ENCODE measurements around the gene HPCAL1.
A peak's percentile ranks its signal among the peaks of the same experiment; 100 is the strongest.

Gene HPCAL1

DNA sequence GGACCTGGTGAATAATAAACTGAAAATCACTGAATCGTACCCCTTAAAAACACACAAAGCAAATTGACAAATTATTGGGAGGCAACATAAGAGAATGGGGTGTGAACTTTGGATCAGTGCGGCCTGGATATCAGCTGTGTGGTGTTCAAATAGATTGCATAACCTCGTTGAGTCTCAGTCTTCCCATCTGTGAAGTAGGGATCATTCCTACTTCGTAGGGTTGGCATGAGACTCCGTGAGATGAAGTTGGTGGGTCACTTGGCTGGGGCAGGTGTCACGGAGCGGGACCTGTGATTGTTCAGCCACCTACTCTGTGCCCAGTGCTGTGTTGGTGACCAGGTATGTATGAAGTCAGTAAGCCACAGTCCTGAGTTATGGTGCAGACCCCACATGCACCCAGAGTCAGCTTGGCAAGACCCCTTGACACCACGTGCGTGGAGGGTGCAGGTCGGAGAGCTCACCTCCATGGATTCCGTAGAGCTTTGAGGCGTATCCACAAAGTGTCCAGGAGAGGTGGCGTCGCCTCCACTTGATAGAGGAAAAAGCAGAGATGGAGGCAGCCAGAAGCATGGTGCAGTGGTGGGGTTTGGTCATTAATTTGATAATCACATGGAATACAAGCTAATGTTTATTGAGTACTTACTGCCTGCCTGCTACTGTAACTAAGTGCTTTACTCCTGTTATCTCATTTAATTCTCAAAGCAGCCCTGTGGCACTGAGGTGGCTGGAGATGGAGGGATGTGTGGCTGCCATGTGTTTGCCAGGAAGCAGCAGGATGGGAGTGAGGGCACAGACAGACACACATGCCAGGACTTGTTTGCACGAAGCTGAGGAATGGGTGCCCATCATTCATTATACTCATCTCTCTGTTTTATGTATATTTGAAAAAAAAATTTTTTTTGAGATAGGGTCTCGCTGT, 35.8 kb downstream of the HPCAL1 start:
- DNase-seq, result no peak

DNA sequence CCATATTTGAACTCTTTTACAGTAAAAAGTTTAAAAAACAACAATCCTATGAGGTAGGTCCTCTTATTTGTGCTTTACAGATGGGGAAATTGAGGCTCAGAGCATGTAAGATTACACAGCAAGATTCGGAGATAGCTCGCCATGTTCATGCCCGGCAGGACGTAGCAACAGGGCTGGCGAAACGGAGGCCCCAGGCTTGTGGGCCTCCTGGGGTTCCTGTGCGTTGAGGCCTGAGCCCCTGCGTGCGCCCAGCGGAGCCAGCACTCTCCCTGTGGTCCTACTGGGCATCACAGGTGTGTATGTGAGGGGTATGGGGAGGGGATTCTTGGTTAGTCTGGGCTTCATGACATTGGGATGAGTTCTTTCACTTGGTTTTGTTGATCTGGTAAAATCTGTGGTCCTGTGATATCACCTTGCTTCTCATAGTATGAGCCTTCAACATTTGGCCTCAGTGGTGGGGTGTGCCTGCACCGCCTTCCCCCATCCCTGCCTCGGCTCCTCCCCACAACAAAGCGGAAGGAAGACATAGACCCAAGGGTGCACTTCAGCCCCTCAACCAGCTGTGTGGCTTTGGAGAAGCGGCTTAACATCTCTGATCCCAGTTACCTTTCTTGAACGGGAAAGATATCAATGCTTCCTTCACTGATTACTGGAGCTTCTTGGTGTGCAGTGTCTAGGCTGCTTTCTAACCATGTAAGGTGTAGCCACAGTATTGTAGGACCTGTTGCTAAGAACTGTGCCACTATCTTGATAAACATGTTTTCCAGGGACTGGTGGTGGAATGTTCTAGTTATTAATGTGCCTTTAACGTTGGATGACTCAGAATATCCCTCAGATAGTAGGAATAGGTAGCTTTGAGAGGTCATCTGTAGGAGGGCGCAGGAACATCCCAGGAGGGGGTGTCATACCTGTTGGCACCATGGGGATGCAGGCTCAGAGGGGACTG, 37.2 kb downstream of the HPCAL1 start:
- no peak for DNase-seq

DNA sequence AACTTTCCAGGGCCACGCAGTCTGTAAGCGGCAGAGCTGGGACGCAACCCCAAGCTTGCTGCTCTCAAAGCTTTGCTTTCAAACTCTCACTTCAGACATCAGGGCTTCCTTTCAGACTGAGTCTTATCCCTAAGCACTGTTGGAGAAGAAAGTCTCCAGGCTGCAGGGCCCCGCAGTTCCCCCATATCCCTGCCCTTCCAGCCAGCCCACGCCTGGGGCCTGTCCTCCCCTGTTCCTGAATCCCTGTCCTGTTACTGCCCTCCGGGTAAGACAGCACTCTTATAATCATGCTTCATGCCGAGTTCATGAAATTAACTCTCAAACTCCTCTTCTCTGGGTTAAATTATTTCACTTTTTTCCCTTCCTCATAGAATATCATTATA, 37.9 kb downstream of the HPCAL1 start:
- no peak for DNase-seq

DNA sequence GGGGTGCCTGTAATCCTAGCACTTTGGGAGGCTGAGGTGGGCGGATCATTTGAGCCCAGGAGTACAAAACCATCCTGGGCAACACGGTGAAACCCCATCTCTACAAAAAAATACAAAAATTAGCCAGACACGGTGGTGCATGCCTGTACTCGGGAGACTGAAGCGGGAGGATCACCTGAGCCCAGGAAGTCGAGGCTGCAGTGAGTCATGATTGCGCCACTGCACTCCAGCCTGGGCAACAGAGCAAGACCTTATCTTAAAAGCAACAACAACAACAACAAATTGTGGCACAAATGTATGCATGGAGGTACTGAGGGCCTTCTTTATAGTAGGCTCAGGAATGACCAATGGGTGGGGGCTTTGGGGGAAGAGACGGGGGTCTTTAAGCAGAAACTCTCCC, 38.5 kb downstream of the HPCAL1 start:
- no peak for DNase-seq

DNA sequence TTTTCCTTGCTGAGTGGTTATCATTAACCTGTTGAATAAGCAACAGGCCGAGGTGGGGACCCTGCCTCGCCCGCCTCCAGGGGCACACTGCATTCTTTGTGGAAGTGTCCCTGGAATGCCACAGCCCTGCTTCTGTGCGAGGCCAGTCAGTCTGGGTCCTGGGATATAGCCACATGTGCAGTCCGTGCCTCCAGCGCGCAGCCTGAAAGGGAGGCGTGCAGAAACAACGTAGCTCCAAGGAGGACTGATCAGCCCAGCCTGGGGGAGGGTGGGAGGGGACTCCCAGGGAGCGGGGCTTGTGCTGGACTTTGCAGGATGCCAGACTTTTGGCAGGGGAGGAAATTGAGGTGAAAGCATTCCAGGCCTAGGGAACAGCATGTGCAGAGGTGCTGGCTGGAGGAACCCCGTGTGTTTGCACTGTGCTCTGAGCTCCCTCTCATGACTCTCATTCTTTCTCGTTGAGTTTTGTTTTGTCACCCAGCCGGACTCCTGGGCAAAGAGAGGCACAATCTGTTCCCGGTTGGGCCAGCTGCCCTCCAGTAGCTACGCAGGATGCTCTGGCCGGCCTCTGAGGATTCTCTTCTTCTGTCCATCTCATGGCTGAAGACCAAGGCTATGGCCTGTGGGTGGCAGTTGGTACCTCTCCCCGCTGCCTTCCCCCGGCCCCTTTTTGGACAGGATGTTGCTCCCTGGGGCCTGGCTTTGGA, 39.7 kb downstream of the HPCAL1 start:
- DNase-seq, result no peak

DNA sequence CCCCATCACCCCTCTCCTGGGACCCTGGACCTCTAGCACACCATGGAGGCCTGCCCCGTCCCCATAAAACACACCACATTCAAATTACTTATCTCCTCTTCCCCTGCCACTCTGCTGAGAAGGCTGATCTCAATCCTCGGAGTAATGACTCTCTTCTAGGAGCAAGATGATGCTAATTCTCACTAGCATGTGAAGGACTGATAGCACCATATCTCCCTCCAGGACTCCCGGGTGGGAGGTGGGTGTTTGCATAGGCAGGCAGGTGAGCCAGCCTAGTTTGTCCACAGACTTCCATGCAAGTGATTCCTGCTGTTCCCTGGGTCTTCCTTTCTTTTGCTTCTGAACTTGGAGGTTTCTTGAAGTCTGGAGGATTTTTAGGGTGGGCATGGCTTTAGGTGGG, 40.5 kb downstream of the HPCAL1 start:
- DNase-seq, result no peak

DNA sequence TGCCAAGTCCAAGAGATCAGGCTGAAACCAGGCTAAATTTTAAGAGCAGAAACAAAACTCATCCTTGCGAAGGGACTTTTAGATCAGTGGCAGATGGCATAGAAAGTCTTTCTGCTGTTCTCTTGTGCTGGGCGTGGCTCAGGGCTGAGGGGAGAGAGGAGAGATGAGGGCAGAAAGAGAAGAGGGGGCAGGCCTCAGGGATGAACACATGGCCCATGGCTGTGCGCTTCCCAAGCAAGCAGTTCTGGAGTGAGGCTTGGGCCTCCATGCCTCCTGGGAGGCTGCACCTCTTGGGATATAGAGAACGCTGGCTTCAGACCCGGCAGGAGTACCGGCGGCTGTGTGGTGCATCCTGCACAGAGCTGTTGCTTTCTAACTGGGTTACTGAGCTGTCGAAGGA, 41.0 kb downstream of the HPCAL1 start:
- DNase-seq, result no peak

DNA sequence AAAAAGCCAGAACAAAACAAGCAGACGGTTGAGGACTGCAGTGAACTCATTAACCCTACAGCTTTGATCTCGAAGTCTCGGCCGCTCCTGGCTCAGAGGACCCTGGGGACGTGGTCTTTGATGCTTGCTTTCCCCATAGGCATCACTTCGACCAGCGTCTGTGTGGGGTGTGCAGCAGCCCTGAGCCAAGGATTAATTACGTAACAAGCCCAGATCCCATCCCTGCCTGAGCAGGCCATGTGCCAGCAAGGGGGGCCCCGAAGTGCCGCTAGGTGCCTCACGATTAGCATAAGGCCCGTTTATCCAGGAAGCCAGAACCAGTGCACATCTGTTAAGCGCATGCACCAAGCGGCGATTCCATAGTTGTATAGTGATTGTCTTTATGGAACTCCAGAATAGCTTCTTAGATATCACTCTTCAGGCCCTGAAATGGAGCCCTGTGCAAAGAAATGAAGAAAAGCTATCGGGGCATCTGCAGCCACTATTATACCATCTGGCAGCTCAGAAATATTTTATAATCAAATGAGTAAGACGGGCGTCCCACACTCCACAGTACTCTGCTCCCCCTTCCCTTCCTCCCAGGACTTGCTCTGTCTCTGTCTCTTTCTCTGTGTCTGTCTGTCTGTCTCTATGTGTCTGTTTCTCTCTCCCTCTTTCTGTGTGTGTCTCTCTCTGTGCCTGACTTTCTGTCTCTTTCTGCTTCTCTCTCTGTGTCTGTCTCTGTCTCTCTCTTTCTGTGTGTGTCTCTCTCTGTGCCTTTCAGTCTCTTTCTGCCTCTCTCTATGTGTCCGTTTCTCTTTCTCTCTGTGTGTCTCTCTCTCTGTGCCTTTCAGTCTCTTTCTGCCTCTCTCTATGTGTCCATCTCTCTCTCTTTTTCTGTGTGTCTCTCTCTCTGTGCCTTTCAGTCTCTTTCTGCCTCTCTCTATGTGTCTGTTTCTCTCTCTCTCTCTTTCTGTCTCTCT, 41.7 kb downstream of the HPCAL1 start:
- DNase-seq, result peak; percentile 20 to 26

DNA sequence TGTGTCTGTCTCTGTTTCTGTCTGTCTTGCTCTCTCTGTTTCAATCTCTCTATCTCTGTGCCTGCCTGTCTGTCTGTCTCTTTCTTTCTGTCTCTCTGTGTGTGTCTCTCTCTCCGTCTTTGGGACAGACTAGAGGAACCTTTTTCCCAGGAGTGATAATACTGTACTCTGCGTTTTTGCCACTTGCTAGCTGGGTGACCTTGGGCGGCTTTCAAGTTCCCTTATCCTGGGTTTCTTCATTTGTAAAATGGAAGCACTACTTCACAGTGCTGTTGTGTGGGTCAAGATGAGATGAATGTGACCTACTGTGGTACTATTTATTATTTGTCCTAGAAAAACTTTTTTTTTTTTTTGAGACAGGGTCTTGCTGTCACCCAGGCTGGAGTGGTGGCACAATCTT, 42.4 kb downstream of the HPCAL1 start:
- DNase-seq, result no peak

DNA sequence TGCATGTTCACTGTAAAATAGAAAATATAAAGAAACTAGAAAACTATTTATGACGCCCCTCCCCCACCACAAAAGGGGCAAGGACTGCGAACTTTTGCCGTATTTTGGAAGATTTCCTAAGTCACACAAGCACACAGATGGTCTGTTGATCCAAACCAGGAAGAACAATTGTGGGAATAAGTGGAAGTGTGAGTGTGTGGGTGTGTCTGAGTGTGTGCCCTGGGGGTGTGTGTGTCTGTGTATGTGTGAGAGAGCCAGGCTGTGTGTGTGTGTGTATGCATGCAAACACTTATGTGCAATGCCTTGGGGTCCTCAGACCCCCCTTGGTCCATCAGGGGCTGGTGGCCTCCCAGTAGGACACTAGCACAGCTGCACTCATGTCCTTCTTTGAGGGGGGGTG, 43.1 kb downstream of the HPCAL1 start:
- no peak for DNase-seq

DNA sequence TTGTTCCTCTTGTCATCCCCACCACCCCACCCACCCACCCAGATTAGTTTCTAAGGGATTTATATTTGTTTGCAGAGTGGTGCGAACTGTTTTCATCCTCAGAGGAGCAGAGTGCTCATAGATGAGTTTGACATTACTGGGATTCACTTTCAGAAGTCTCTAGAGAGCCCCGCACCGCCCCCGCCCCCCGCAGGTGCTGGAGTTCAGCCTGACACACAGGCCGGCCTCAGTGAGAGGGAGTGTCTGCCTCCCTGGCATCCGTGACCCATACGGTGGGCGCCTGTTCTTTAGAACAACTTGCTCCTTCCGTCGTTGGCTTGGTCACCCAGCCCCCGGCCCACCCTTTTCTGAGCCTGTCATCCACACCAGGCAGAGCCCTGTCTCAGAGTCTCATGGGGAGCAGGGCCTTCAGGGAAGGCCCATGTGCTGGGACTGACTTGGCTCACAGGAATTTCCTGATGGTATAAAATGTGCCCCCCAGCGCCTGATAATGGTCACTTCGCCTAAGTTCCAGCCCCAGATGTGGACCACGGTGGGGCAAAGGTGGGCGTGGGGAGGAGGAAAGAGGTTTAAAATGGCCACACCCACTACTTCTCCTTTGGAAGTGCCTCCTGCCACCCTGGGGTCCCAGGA, 44.3 kb downstream of the HPCAL1 start:
- no peak for DNase-seq

DNA sequence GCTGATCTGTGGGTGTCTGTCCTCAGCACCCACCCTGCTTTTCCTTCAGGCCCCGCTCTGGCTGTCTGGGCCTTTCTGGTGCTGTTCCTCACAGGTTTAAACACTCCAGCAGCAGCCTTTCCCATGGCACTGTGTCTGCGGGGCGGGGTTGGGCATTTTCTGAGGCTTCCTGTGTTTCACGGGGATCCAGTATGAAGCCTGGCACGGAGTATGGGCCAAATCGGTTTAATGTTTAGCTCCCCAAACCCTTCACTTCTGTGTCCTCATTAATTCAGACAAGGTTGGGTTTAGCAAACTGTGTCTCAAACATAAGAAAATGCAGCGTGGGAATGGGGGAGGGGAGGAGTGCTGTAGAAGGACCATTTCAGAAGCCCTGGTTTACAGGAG, 44.9 kb downstream of the HPCAL1 start:
- DNase-seq, result no peak

DNA sequence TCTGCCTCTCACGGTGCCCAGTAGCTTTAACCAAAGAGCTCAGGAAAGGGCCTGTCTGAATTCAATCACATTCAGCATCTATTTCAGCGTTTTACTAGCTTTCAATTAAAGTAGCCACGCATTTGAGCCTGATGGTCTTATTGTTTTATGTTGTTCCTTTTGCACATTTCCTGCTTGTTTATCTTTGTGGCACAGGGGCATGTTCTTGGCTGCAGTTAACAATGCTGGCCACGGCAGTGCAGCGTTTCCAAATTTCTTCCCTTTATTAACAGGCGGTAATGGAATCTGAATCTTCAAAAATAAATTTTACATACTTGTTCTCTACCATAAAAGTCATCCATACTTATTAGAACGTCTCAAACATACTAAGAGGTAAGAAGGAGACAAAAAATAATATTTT, 46.2 kb downstream of the HPCAL1 start:
- no peak for DNase-seq

DNA sequence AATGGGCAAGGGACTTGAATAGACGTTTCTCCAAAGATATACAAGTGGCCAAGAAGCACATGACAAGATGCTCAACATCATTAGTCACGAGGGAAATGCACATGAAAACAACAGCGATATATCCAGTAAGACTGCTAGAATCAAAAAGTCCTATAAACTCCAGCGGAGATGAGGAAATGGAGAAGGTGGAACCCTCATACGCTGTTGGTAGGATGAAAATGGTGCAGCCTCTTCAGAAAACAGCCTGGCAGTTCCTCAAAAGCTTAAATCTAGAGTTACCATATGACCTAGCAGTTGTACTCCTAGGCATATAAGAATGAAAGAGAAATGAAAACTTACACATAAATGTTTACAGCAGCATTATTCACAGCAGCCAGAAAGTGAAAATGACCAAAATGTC, 48.1 kb downstream of the HPCAL1 start:
- no peak for DNase-seq

DNA sequence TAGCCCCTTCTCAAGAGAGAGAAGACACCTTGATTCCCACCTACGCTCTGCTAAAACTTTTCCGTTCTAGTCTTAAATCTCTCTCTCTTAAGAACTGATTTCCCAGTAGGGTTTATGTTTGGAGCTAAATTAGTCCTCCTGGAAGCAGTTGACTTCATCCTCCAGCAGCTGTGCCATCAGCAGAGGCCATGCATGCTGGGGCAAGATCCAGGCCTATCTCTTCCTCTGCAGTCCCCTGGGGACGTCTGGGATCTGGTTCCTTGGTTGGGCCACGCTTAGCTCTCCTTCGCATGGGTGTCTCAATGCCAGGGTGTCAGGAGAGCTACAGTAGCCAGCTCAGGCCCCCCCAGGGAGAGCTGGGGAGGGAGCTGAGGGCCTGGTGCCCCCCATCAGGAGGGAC, 49.7 kb downstream of the HPCAL1 start:
- DNase-seq, result no peak

DNA sequence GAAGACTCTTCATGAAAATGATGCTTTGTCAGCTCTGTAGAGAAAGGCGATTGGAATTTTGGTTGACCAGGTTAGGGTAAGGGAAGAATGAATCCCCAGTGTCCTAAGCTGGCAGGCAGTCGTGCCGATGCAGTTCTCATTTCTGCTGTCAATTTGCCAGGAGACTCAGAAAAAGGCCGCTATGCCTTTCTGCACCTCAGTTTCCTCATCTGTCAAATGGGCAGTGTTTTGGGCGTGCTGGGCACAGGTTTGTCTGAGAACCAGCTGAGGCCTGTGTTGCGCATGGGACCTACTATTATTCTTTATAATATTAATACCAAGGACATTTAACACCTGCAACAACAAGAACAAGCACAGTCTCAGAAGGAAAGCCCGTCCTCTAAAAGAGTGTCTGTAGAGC, 50.3 kb downstream of the HPCAL1 start:
- DNase-seq, result no peak

DNA sequence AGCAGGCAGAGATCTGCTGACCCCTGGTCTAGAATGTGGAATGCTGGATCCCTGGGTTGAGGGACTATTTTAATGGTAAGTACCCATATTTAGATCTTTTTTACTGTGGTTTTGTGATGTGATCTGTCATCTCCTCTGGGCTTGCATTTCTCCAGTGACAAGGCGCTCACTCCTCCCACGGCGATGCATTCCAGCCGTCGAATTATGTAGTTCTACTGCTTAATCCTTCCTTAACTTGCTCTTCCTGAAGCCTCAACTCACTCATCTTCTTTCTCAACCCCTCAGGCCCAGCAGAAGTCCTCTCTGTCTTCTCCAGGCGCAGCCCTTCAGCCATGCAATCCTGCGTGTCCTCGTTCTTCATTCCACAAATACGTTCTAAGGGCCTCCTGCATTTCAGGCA, 51.2 kb downstream of the HPCAL1 start:
- no peak for DNase-seq

DNA sequence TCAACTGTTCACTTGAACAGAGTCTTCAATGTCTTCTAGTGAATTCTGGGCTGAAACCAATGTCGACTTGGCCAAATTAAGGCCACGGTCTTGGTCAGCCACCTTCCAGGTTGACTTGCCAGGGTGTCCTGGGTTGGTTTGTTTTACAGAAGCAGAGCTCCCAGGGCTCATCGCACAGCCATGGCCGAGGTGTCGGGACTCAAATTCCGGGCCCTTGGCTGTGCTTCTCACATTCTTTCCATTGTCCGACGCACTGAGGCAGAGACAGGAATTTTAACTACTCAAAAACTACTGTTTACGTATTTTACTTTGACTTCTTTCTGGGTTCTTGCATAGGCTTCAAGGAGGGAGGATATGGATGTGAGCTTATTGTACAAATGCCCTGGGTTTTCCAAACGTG, 51.7 kb downstream of the HPCAL1 start:
- DNase-seq, result no peak

DNA sequence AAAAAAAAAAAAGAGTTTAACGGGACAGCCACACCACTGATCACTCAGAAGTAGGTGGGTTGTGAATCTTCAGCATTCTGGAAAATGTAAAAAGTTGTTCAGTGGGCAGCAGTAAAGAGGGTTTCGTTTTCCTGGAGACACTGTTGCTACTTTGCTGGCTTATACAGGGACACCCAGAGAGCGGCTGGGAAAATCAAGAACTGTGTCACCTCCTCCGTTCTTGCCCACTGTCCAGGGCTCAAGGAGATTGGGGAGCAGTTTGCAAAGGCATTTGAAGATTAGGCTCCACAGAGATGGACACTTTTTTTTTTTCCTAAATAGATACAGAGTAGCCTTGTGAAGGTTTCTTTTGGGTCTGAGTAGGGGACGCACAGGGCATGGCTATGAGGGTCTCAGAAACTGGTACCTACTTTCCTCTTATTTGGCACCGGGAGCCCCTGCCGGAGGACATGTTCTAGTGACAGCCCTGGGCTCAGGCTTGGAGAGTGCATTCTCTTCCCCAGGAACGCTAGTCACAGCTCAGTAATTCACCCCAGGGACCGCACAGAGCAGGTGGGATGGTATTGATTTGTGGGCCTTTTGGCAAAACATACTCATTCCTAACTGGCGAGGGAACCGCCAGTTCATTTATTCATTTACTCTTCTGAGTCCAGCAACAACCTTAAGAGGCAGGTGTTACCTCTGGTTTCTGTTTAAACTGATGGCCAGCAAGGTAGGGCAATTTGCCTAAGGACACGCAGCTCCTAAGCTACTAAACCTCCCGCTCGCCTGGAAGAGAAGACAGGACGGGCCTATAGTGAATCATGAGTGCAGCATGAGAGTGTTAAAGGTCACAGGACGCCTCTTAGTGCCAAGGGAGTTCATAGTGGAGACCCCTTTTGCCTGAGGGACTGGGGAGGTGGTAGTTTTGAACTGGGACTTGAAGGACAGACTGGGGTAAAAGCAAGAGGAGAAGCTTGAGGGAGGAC, 53.1 kb downstream of the HPCAL1 start:
- DNase-seq, result no peak

DNA sequence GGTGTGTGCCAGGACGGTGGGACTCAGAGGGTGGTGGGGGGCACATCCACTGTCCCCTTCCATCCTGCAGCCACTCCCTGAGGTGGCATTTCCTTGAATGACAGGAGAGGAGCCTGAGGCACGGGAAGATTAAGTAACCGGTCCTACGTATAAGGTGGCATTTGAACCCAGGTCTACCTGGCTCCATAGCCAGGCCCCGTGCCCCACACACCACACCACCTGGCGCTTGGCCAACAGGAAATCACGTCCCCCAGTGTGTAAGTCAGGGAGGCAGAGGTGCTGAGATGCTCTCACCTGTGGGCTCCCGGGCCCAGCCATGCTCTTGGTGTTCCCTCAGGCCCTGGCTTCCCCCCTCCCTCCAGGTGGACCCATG, 53.7 kb downstream of the HPCAL1 start:
- DNase-seq, result no peak
